ENCODE results near the gene RNF130.

DNA sequence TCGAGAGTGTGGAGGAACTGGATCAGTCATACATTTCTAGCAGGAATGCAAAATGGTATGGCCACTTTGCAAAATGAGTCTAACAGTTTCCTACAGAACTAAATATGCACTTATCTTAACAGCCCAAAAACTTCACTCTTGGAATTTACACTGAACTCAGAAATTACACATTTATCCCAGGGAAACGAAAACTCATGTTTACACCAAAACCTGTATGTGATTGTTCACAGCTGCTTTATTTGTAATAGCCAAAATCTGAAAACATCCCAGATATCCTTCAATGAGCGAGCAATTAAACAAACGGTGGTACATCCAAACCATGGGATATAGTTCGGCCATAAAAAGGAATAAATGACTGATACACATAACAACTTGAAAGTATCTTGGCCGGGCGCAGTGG, 62.0 kb downstream of the RNF130 start:
- no peak for TF ChIP-seq TAF1 (IDR thresholded peaks at IDR 0.05; ENCODE audit: low read depth)
- TF ChIP-seq EP300 (IDR thresholded peaks at IDR 0.05; ENCODE audit: borderline replicate concordance) = no peak
- no peak for TF ChIP-seq ZBTB7A (IDR thresholded peaks at IDR 0.05; ENCODE audit: low read depth)
- no peak for TF ChIP-seq EGR1 (IDR thresholded peaks at IDR 0.05)
- no peak for TF ChIP-seq REST (IDR thresholded peaks at IDR 0.05; ENCODE audit: low read depth)
- no peak for TF ChIP-seq CEBPB (IDR thresholded peaks at IDR 0.05)
